Endothelial cell of umbilical vein (primary cell): ENCODE results near the gene FGL2.

ENCODE experiments used
- CTCF ChIP-seq, 2 donors: IDR thresholded peaks; 1 replicate in 1 of 2; 2 replicates in 1 of 2; pipeline ENCODE4 v1.5.1; 2011; ENCODE audit warnings: low read length in 2 of 2, mild to moderate bottlenecking in 2 of 2, moderate library complexity in 2 of 2, control low read depth in 1 of 2, inconsistent platforms in 1 of 2, low read depth in 1 of 2; ENCODE audit not compliant: insufficient read depth in 1 of 2; ENCODE audit errors: extremely low read depth in 1 of 2
- EZH2 ChIP-seq: IDR thresholded peaks from 2 replicates; pipeline ENCODE4 v1.6.1; 2012; ENCODE audit warnings: borderline replicate concordance, low read depth, mild to moderate bottlenecking, moderate library complexity, low read length, inconsistent platforms; ENCODE audit not compliant: severe bottlenecking
- FOS ChIP-seq: IDR thresholded peaks from 2 replicates; pipeline ENCODE4 v1.6.1; 2011; ENCODE audit warnings: mild to moderate bottlenecking, low read length, moderate library complexity, borderline replicate concordance; ENCODE audit not compliant: insufficient read depth
- JUN ChIP-seq: IDR thresholded peaks from 2 replicates; pipeline ENCODE4 v1.6.1; 2011; ENCODE audit warnings: borderline replicate concordance, low read depth; ENCODE audit not compliant: insufficient read length, insufficient read depth
- MAX ChIP-seq: IDR thresholded peaks from 2 replicates; pipeline ENCODE4 v1.6.1; 2011; ENCODE audit not compliant: insufficient read depth, insufficient read length
- POLR2A ChIP-seq: IDR thresholded peaks from 2 replicates; pipeline ENCODE4 v1.6.1; 2012; ENCODE audit warnings: low read depth, mild to moderate bottlenecking, control low read depth, low read length

- TF ChIP-seq CTCF (IDR thresholded peaks at IDR 0.05; ENCODE audit: extremely low read depth in 1 of 2, insufficient read depth in 1 of 2, low read depth in 1 of 2, low read length in 2 of 2) (no peak), MAX (no peak), EZH2 (no peak), FOS (no peak), JUN (no peak), POLR2A (no peak)
Measured at GRCh38 chr7:77181015-77181595, 18.5 kb downstream of the FGL2 start.
